Neural progenitor cell (in vitro differentiated cells): ENCODE data around the gene ADCY7. TPM values are rescaled to one million over a fixed set of nuclear protein-coding genes. Genes with fewer than 3 reads are reported as not detected.

Experiments
- DNase-seq: peaks from one replicate; pipeline ENCODE4 v3.0.0-alpha.2; 2016; ENCODE audit warnings: low spot score
- H2AFZ ChIP-seq: fragments of 200-600 bp; sonication (generic); replicated peaks from 2 replicates; pipeline ENCODE4 v1.6.1; 2016; ENCODE audit warnings: antibody characterized with exemption
- H3F3A ChIP-seq: fragments of 200-600 bp; sonication (generic); 2 replicates; pipeline ENCODE4 v1.6.1; 2016; ENCODE audit warnings: antibody characterized with exemption, low read depth
- H3K27ac ChIP-seq: fragments of 200-600 bp; sonication (generic); 2 replicates; pipeline ENCODE4 v1.5.1; 2016; ENCODE audit warnings: mild to moderate bottlenecking
- H3K27me3 ChIP-seq: fragments of 200-600 bp; sonication (generic); 2 replicates; pipeline ENCODE4 v1.6.1; 2016; ENCODE audit warnings: mild to moderate bottlenecking, moderate library complexity
- H3K36me3 ChIP-seq: fragments of 200-600 bp; sonication (generic); 2 replicates; pipeline ENCODE4 v1.5.1; 2016
- H3K4me1 ChIP-seq: fragments of 200-600 bp; sonication (generic); 2 replicates; pipeline ENCODE4 v1.6.1; 2016; ENCODE audit warnings: mixed run types
- H3K4me2 ChIP-seq: fragments of 200-600 bp; sonication (generic); 2 replicates; pipeline ENCODE4 v1.6.1; 2016
- H3K4me3 ChIP-seq: fragments of 200-600 bp; sonication (generic); 2 replicates; pipeline ENCODE4 v1.5.1; 2016
- H3K79me2 ChIP-seq: fragments of 200-600 bp; sonication (generic); 2 replicates; pipeline ENCODE4 v1.6.1; 2016; ENCODE audit warnings: low read depth
- H3K9ac ChIP-seq: fragments of 200-600 bp; sonication (generic); 2 replicates; pipeline ENCODE4 v1.6.1; 2016
- H3K9me3 ChIP-seq: fragments of 200-600 bp; sonication (generic); 2 replicates; pipeline ENCODE4 v1.5.1; 2016; ENCODE audit warnings: low read depth
- H4K20me1 ChIP-seq: fragments of 200-600 bp; sonication (generic); 2 replicates; pipeline ENCODE4 v1.6.1; 2016; ENCODE audit warnings: low read depth
- H3K27ac Mint-ChIP-seq: 3 replicates; pipeline ENCODE4 v1.8.0; 2021; ENCODE audit warnings: mixed read lengths
- H3K27me3 Mint-ChIP-seq: 2 replicates; pipeline ENCODE4 v1.8.0; 2022; ENCODE audit warnings: low read depth, mild to moderate bottlenecking, inconsistent platforms, moderate library complexity, mixed read lengths; ENCODE audit not compliant: insufficient read depth
- H3K36me3 Mint-ChIP-seq: 3 replicates; pipeline ENCODE4 v1.8.0; 2021; ENCODE audit warnings: mixed read lengths
- H3K4me1 Mint-ChIP-seq: 3 replicates; pipeline ENCODE4 v1.8.0; 2021; ENCODE audit warnings: mixed read lengths
- H3K4me3 Mint-ChIP-seq: 3 replicates; pipeline ENCODE4 v1.8.0; 2021; ENCODE audit warnings: mild to moderate bottlenecking, moderate library complexity, mixed read lengths
- H3K9me3 Mint-ChIP-seq: 3 replicates; pipeline ENCODE4 v1.8.0; 2020; ENCODE audit warnings: mixed read lengths
- EZH2 ChIP-seq: fragments of 200-600 bp; sonication (generic); IDR thresholded peaks from 2 replicates; pipeline ENCODE4 v1.6.1; 2017; ENCODE audit warnings: antibody characterized with exemption, mild to moderate bottlenecking, moderate library complexity
- EZH2phosphoT487 ChIP-seq: fragments of 200-600 bp; sonication (generic); IDR thresholded peaks from 2 replicates; pipeline ENCODE4 v1.6.1; 2017; ENCODE audit warnings: antibody characterized with exemption
- total RNA-seq: library from RNA; depleted of rRNA; stranded (reverse); fragments of >200 nt; gene quantifications from 2 replicates; pipeline ENCODE4 v1.2.3, GENCODE V29; 2015; ENCODE audit warnings: low replicate concordance
- TF ChIP-seq, protein P1 (sequence below): fragments of 200-600 bp; sonication (generic); IDR thresholded peaks from 2 replicates; pipeline ENCODE4 v1.5.1; 2017; ENCODE audit warnings: antibody characterized with exemption, mild to moderate bottlenecking

The ADCY7 gene
- total RNA-seq, 1 donor from 2014 or later = 2.5 TPM

DNA sequence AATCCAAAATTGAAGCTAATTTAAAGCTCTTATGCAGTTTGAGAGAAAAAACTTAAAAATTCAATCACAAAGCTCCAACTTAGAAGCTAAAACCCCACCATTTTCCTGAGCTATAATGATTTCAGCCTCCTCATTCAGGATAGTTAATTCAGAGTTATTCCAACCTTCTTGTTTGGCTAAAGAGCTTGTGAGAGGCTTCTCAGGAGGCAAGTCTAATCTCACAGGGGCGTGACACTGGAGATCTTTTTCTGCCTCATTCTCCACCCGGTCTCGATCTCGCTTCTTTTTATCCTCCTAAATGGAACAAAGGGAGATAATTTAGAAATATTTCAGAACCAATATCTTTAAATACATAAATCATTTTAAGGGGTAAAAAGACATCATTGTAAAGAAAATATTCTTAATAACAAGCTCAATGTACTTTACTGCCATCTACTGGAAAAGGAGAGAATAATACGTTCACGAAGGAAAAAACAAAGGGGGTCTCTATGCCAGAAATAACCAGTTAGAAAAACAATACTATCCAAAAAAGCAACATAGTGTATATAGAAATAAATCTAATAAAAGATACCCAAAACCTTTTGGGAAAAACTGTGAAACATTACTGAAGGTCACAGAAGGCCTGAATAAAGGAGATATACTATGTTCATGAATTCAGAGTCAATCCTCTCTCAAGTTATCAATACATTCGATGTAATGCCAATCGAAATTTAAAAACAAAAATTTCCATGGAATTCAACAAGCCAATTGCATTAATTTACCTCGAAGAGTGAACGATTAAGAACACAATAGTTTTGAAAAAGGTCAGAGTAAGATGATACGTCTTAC is 88.5 kb downstream of the ADCY7 start:
- Mint-ChIP-seq H3K4me1 (peaks cover 2% of the 10 kb centered on the region), H3K36me3 (peaks cover 48% of the 10 kb centered on the region), H3K27ac (no peak overlapping the region), H3K27me3 (no peaks in the 10 kb centered on the region), H3K4me3 (no peak overlapping the region), H3K9me3 (no peaks in the 10 kb centered on the region)
- H3K27me3 ChIP-seq = no peaks in the 10 kb centered on the region
- no peak overlapping the region for H3K4me2 ChIP-seq
- H2AFZ ChIP-seq = no peak overlapping the region
- no peaks in the 10 kb centered on the region for H3K9me3 ChIP-seq
- peaks cover 56% of the 10 kb centered on the region for H3K79me2 ChIP-seq
- H3K4me1 ChIP-seq = no peaks in the 10 kb centered on the region
- peaks cover 15% of the 10 kb centered on the region for H3F3A ChIP-seq
- no peak overlapping the region for H3K4me3 ChIP-seq
- H3K27ac ChIP-seq = no peak overlapping the region
- H3K9ac ChIP-seq = no peak overlapping the region
- TF ChIP-seq, protein P1, sequence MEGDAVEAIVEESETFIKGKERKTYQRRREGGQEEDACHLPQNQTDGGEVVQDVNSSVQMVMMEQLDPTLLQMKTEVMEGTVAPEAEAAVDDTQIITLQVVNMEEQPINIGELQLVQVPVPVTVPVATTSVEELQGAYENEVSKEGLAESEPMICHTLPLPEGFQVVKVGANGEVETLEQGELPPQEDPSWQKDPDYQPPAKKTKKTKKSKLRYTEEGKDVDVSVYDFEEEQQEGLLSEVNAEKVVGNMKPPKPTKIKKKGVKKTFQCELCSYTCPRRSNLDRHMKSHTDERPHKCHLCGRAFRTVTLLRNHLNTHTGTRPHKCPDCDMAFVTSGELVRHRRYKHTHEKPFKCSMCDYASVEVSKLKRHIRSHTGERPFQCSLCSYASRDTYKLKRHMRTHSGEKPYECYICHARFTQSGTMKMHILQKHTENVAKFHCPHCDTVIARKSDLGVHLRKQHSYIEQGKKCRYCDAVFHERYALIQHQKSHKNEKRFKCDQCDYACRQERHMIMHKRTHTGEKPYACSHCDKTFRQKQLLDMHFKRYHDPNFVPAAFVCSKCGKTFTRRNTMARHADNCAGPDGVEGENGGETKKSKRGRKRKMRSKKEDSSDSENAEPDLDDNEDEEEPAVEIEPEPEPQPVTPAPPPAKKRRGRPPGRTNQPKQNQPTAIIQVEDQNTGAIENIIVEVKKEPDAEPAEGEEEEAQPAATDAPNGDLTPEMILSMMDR = peak; percentile 76
- no peak for TF ChIP-seq EZH2
- peaks cover 43% of the 10 kb centered on the region for H4K20me1 ChIP-seq
- H3K36me3 ChIP-seq = peaks cover 41% of the 10 kb centered on the region
- no peak for DNase-seq

DNA sequence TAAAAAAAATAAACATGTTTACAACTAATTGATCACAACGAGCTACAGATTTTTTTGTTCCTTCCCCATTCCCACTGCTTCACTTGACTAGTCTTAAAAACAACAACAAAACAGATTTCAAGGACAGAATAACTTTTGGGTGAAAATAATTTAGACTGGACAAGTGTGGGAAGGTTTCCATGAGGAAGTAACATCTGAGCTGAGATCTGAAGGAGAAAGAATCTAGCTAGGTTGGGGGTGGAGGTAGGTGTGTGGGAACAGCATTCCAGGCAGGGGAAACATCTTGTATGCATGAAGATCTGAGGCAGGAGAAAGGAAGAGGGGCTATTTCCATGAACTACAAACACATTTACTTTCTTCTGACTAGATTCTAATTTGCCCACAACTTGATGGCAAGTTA is 93.3 kb downstream of the ADCY7 start:
- Mint-ChIP-seq H3K27ac (no peak overlapping the region), H3K9me3 (no peaks in the 10 kb centered on the region), H3K4me3 (no peak overlapping the region), H3K36me3 (peaks cover 41% of the 10 kb centered on the region), H3K27me3 (no peaks in the 10 kb centered on the region), H3K4me1 (peaks cover 5% of the 10 kb centered on the region)
- H3F3A ChIP-seq = peaks cover 15% of the 10 kb centered on the region
- H3K9ac ChIP-seq = no peak overlapping the region
- no peak for DNase-seq
- H3K4me3 ChIP-seq = no peak overlapping the region
- H2AFZ ChIP-seq = no peak overlapping the region
- H3K4me2 ChIP-seq = no peak overlapping the region
- no peak overlapping the region for H3K27ac ChIP-seq
- no peaks in the 10 kb centered on the region for H3K4me1 ChIP-seq
- H4K20me1 ChIP-seq = peaks cover 82% of the 10 kb centered on the region
- H3K79me2 ChIP-seq = peaks cover 95% of the 10 kb centered on the region
- no peaks in the 10 kb centered on the region for H3K27me3 ChIP-seq
- no peaks in the 10 kb centered on the region for H3K9me3 ChIP-seq
- TF ChIP-seq EZH2 (no peak), EZH2phosphoT487 (no peak)
- TF ChIP-seq, protein P1 = no peak
- peaks cover 22% of the 10 kb centered on the region for H3K36me3 ChIP-seq

DNA sequence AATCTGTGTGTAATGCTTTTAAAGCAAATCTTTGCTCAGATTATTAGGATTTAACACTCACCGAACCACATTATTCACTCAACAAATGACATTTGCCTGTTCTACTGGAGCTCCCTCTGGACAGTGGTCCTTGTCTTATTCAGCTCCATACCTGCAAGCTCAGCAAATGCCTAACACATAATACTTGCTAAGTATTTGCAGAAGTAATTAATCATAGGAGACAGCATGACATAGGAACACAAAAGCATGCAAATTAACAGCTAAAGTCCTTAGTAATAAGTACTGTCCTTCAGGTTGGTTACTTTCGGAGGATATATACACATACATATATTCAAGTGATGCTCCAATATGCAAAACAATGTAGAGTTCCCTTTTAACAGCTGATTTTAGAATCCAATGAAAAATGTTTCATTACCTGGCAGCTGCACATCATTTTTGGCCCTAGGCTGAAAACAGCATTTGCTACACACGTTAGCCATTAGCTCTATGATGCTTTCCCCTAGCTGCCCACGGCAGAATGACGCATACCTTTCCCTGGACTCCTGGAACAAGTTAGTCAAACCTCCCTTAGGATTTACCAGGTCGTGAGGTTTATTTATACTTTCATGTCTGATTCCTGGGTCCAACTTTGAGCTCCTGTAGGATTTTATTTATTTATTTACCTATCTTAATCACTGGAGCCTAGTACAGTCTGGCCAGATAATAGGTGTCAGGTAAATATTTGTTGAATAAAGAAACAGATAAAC is 93.9 kb downstream of the ADCY7 start:
- Histone ChIP-seq H3K36me3 (peaks cover 19% of the 10 kb centered on the region), H3F3A (peaks cover 15% of the 10 kb centered on the region), H4K20me1 (peaks cover 83% of the 10 kb centered on the region), H3K4me3 (no peak overlapping the region), H3K4me1 (no peaks in the 10 kb centered on the region), H3K79me2 (peaks cover 97% of the 10 kb centered on the region), H2AFZ (no peak overlapping the region), H3K4me2 (no peak overlapping the region), H3K9me3 (no peaks in the 10 kb centered on the region), H3K9ac (no peak overlapping the region), H3K27ac (no peak overlapping the region), H3K27me3 (no peaks in the 10 kb centered on the region)
- Mint-ChIP-seq H3K36me3 (peaks cover 38% of the 10 kb centered on the region), H3K4me1 (peaks cover 6% of the 10 kb centered on the region), H3K27ac (no peak overlapping the region), H3K4me3 (no peak overlapping the region), H3K27me3 (no peaks in the 10 kb centered on the region), H3K9me3 (no peaks in the 10 kb centered on the region)
- TF ChIP-seq EZH2phosphoT487 (no peak), EZH2 (no peak)
- TF ChIP-seq, protein P1 = no peak
- DNase-seq = no peak
